Ovary (tissue), 9 donors: ENCODE measurements around the gene PRMT3. TPM values are rescaled to one million over a fixed set of nuclear protein-coding genes. Genes with fewer than 3 reads are reported as not detected.
"Not testable (repeated sequence)": the region's sequence is repeated elsewhere in the genome, so short reads cannot be mapped to it uniquely, and the experiment has no call there.

Experiments used
- DNase-seq, 5 donors: peaks; one replicate each; pipeline ENCODE4 v3.0.0-alpha.2; 2019 to 2020
- H3K27ac ChIP-seq, 2 donors: fragments of 200-600 bp; one replicate each; pipeline versions ENCODE4 v1.5.1 to v1.8.0; 2019 to 2022
- H3K27me3 ChIP-seq: fragments of 200-600 bp; one replicate; pipeline ENCODE4 v1.8.0; 2022
- H3K36me3 ChIP-seq: fragments of 200-600 bp; sonication (generic); one replicate; pipeline ENCODE4 v1.5.1; 2019
- H3K4me1 ChIP-seq: one replicate; pipeline ENCODE4 v1.8.1; 2013; ENCODE audit warnings: mild to moderate bottlenecking, moderate library complexity; ENCODE audit not compliant: insufficient read depth
- H3K4me3 ChIP-seq: fragments of 200-600 bp; sonication (generic); one replicate; pipeline ENCODE4 v1.5.1; 2017
- H3K9me3 ChIP-seq, 2 donors: fragments of 200-600 bp in 1 of 2; sonication (generic) in 1 of 2; one replicate each; pipeline versions ENCODE4 v1.5.1 to v1.8.1; 2013 to 2019; ENCODE audit warnings: mild to moderate bottlenecking in 1 of 2, moderate library complexity in 1 of 2
- EP300 ChIP-seq: sonication (generic); formaldehyde crosslinking; IDR thresholded peaks from one replicate; pipeline ENCODE4 v1.6.1; 2017; ENCODE audit warnings: antibody characterized with exemption
- POLR2A ChIP-seq: fragments of 450-650 bp; IDR thresholded peaks from one replicate; pipeline ENCODE4 v1.6.1; 2017; ENCODE audit warnings: antibody characterized with exemption, mild to moderate bottlenecking, moderate library complexity
- WGBS, 3 donors: extraction: QIAGEN DNeasy Blood & Tissue Kit in 1 of 3; methylation state at CpG; one replicate each; pipeline versions ENCODE4 v1.1.5 to v1.1.7; 2013 to 2017; 5-methylcytosine and 5-hydroxymethylcytosine counted together
- intact Hi-C, 4 donors: fragments of 100-400 bp; cut with DNase I; formaldehyde crosslinking; loops; one replicate each; pipeline versions ENCODE4 v1.11.0 to v1.15.1; 2022 to 2023
- polyA plus RNA-seq, 2 donors: library from polyadenylated mRNA; stranded (reverse); fragments of 200-250 nt in 1 of 2; fragments of 350-450 nt in 1 of 2; fragmentation: Illumina TruSeq in 1 of 2; extraction: RNeasy Lipid Tissue Mini Kit (QIAGEN cat#74804) in 1 of 2; gene quantifications; one replicate each; pipeline ENCODE4 v1.2.3, GENCODE V29; 2013 to 2014
- total RNA-seq, 7 donors: library from RNA; depleted of rRNA in 2 of 7; stranded (reverse); fragments of >200 nt in 2 of 7; fragmentation: NEBNext Ultra II Directional in 3 of 7; extraction: Animal tissue kit (Norgen Biotek cat#: 25700) in 3 of 7; gene quantifications; one replicate each; pipeline versions ENCODE4 v1.1.0 to v1.2.4, GENCODE V29; 2016 to 2023
- TF ChIP-seq, protein P1 (sequence below), 3 donors: fragments of 450-650 bp in 2 of 3; fragments of 200-600 bp in 1 of 3; IDR thresholded peaks; one replicate each; pipeline versions ENCODE4 v1.5.1 to v1.8.0; 2016 to 2022; ENCODE audit warnings: antibody characterized with exemption in 3 of 3, mild to moderate bottlenecking in 1 of 3
- donor health status: DM: no; HTN: no; CAD: no; lungs with moderate emphysema.
- donor health status: DM: no; HTN: no; CAD: no.
- donor health status: Bipolar disorder and iron deficiency.
- donor health status: DM: yes; HTN: yes; CAD: no.
- donor health status: DM: no; HTN: no; CAD: no.
- donor health status: DM: yes; HTN: yes; CAD: no.

Gene PRMT3
- total and polyA plus RNA-seq, 9 donors, result 8.5 to 21.2 (median 14.8) TPM

DNA sequence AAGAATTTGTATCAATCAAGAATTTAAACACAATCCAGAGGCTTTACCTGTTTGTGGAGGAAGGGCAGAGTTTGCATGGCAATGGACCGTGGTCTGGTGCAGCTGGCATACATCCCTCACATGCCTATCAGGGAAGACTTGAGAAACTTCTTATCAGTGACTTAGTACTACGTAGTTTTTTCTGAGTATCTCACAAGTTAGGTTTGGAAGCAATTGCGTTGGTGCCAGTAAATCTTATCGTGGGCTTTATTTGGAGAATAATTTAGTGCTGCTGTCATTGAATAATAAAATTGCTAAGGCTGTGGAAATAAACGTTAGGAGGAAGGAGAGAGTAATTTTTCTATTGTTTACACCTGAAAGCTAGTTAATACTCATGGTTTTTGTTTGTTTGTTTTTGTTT lies 72.3 kb downstream of the PRMT3 start:
- Histone ChIP-seq H3K27me3 (no peaks in the 10 kb centered on the region), H3K27ac (no peak overlapping the region), H3K9me3 (no peaks in the 10 kb centered on the region), H3K4me3 (no peak overlapping the region), H3K36me3 (no peaks in the 10 kb centered on the region), H3K4me1 (peaks cover 1% of the 10 kb centered on the region)
- 28 to 34% (median 29%) methylated on average over 5 of the region's 5 CpGs for WGBS, 3 donors
- no peak for TF ChIP-seq EP300
- TF ChIP-seq POLR2A, result no peak
- TF ChIP-seq, protein P1, sequence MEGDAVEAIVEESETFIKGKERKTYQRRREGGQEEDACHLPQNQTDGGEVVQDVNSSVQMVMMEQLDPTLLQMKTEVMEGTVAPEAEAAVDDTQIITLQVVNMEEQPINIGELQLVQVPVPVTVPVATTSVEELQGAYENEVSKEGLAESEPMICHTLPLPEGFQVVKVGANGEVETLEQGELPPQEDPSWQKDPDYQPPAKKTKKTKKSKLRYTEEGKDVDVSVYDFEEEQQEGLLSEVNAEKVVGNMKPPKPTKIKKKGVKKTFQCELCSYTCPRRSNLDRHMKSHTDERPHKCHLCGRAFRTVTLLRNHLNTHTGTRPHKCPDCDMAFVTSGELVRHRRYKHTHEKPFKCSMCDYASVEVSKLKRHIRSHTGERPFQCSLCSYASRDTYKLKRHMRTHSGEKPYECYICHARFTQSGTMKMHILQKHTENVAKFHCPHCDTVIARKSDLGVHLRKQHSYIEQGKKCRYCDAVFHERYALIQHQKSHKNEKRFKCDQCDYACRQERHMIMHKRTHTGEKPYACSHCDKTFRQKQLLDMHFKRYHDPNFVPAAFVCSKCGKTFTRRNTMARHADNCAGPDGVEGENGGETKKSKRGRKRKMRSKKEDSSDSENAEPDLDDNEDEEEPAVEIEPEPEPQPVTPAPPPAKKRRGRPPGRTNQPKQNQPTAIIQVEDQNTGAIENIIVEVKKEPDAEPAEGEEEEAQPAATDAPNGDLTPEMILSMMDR (IDR thresholded peaks at IDR 0.05), result no peak
- intact Hi-C loops, result no loop called here
- no peak for DNase-seq

DNA sequence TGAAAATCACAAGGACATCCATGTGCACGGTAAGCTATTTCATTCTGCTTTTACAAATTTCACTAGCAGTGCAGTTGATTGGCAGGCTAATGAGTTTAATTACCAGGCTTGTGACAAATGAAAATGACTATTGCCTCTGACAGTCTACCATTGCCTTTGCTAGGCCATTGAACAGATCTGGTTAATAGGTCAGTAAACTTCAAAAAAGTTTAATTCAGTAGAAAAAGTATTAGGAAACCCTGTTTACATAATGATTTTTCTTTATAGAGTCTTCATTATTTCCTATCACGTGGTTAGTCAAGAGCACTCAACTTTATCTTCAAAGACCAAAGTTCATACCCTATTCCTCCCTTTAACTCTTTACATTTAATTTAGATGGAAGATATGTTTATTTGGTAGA lies 77.0 kb downstream of the PRMT3 start:
- H3K4me1 ChIP-seq, result peaks cover 1% of the 10 kb centered on the region
- no peaks in the 10 kb centered on the region for H3K27me3 ChIP-seq
- no peak overlapping the region for H3K27ac ChIP-seq
- no peaks in the 10 kb centered on the region for H3K36me3 ChIP-seq
- intact Hi-C loops, result no loop called here
- 89 to 93% (median 91%) methylated on average over 2 of the region's 2 CpGs for WGBS, 3 donors
- H3K9me3 ChIP-seq, result no peaks in the 10 kb centered on the region
- H3K4me3 ChIP-seq, result no peak overlapping the region
- DNase-seq, result no peak
- TF ChIP-seq, protein P1 (IDR thresholded peaks at IDR 0.05), result no peak
- TF ChIP-seq EP300 (no peak), POLR2A (no peak)

DNA sequence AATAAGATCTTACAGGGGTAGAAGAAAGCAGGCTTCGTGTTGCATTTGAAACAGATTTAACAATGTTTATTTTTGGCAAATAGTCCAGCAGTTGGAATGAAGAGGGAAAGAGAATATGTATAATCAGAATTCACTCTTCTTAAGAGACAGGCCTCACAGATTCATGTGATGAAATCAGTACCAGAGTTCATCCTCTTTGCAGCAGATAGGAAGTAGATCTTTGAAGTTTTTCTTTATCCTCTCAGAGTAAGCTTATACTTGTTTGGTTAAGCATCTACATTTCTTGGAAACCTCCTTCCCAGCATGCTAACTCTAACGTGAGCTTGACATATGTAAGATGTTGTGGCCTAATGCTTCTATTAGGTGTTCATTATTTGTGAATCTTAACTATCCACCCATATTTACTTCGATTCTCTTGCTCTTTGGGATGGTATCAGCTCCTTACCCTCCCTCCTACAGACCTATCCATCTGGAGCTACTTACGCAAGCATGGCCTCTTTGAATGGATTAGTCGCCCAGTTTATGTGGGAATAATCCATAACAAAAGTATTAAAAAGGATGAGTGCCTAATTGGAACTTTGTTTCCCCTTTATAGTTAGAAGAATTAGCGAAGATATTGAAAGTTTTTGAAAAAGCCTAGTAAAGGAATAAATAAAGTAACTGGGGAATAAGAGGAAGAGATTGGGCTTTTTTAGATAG lies 80.1 kb downstream of the PRMT3 start:
- H3K27ac ChIP-seq, result no peak overlapping the region
- no peaks in the 10 kb centered on the region for H3K9me3 ChIP-seq
- no peaks in the 10 kb centered on the region for H3K36me3 ChIP-seq
- no peak for DNase-seq
- H3K4me1 ChIP-seq, result no peaks in the 10 kb centered on the region
- intact Hi-C loops, result no loop called here
- no peaks in the 10 kb centered on the region for H3K27me3 ChIP-seq
- 84 to 88% (median 84%) methylated on average over 6 of the region's 6 CpGs for WGBS, 3 donors
- TF ChIP-seq, protein P1 (IDR thresholded peaks at IDR 0.05), result no peak
- TF ChIP-seq EP300 (no peak), POLR2A (no peak)
- no peak overlapping the region for H3K4me3 ChIP-seq

DNA sequence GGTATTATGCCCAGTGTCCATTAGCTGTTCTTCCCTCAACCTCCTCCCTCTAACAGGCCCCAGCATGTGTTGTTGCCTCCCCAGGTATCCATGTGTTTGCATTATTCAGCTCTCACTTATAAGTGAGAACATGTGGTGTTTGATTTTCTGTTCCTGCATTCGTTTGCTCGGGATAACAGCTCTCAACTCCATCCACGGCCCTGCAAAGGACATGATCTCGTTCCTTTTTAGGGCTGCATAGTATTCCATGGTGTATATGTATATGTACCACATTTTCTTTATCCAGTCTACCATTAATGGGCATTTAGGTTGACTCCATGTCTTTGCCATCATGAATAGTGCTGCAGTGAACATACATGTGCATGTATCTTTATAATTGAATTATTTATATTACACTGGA lies 82.8 kb downstream of the PRMT3 start:
- no peaks in the 10 kb centered on the region for H3K27me3 ChIP-seq
- 96 to 98% (median 96%) methylated on average over 4 of the region's 4 CpGs for WGBS, 3 donors

DNA sequence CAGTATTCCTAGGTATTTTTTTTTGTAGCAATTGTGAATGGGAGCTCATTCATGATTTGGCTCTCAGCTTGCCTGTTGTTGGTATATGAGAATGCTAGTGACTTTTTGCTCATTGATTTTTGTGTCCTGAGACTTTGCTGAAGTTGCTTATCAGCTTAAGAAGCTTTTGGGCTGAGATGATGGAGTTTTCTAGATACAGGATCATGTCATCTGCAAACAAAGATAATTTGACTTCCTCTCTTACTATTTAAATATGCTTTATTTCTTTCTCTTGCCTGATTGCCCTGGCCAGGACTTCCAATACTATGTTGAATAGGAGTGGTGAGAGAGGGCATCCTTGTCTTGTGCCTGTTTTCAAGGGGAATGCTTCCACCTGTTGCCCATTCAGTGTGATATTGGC lies 84.4 kb downstream of the PRMT3 start:
- H3K4me3 ChIP-seq, H3K27ac ChIP-seq, H3K27me3 ChIP-seq, H3K4me1 ChIP-seq, DNase-seq, intact Hi-C loops, H3K36me3 ChIP-seq, H3K9me3 ChIP-seq: not testable (repeated sequence)

More for the DNA sequence above, 82.8 kb downstream of the PRMT3 start:
- DNase-seq, result no peak
- Histone ChIP-seq H3K9me3 (no peaks in the 10 kb centered on the region), H3K4me1 (no peaks in the 10 kb centered on the region), H3K4me3 (no peak overlapping the region), H3K36me3 (no peaks in the 10 kb centered on the region), H3K27ac (no peak overlapping the region)
- intact Hi-C loops, result no loop called here
- TF ChIP-seq, protein P1 (IDR thresholded peaks at IDR 0.05), result no peak
- no peak for TF ChIP-seq EP300
- TF ChIP-seq POLR2A, result no peak
